Measurements from ENCODE around the gene GDPD2.

The GDPD2 gene

DNA sequence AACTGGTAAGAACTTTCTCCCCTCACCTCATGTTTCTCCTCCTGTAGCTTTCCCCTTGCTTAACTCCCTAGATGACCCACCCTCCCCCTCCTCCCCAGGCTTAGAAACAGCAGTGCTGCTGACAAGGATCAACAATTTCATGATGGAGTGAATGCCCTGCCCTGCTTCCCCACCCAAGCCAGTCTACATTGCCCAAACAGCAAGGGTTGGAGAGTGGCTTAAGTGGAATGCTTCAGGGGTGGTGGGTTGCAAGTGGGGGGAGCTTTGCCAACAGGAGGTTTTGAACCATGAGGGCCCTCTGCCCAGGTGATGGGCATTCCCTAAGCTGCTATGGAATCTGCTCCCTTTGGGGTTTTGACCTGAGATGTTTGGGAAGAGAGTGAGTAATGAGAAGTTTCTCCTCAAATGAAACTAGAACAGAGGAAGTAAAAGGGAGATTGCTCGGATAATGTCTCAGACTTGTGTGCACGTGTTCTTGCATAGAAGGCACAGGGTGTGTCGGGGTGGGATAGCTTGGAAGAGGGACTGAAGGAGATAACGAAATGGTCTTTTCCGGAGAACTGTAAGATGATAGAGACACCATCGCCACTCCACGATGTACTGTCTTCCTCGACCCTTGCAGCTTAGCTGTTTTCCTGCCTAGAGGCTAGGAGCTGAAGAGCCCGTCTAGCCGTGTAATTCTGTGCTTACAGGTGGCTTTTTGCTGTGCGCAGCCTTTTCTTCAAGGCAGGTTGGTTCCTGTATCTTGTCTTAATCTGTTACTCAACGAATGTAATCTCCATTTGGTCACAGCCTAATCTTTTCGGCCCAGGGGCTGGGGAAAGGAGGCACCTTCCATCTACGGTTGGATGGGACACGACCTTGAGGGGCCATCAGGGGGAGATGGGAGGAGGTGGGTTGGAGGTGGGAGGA lies 10.1 kb downstream of the GDPD2 start:
- TF ChIP-seq, protein P1, sequence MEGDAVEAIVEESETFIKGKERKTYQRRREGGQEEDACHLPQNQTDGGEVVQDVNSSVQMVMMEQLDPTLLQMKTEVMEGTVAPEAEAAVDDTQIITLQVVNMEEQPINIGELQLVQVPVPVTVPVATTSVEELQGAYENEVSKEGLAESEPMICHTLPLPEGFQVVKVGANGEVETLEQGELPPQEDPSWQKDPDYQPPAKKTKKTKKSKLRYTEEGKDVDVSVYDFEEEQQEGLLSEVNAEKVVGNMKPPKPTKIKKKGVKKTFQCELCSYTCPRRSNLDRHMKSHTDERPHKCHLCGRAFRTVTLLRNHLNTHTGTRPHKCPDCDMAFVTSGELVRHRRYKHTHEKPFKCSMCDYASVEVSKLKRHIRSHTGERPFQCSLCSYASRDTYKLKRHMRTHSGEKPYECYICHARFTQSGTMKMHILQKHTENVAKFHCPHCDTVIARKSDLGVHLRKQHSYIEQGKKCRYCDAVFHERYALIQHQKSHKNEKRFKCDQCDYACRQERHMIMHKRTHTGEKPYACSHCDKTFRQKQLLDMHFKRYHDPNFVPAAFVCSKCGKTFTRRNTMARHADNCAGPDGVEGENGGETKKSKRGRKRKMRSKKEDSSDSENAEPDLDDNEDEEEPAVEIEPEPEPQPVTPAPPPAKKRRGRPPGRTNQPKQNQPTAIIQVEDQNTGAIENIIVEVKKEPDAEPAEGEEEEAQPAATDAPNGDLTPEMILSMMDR (IDR thresholded peaks at IDR 0.05; ENCODE audit: low read depth, low read length) = no peak
- DNase-seq (ENCODE audit: extremely low read depth, low read depth) = no peak

DNA sequence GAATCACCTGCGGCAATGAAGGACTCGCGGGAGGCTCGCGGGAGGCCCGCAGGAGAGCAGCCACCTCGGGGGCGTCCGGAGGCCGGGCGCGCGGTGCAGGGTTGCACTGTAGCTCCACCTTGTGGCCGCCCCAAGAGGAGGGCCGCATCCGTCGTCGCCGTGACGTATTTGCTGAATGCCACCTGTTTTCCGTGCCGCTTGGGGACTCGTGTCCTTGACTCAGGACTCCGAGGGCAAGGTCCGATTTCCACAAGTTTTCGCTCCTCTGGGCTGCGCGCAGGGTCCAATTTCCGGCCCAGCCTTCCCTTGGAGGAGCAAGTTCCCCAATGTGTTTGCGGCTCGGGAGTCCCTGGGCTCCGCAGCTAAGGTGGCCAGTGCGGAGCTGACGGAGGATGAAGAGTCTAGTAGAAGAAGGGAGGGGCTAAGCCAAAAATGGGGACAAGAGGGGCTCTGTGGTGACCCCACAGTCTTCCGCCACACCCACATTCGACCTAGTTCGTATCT lies 10.8 kb downstream of the GDPD2 start:
- TF ChIP-seq, protein P1 (IDR thresholded peaks at IDR 0.05; ENCODE audit: low read depth, low read length) = peak; percentile 60
- DNase-seq (ENCODE audit: extremely low read depth, low read depth) = no peak

- TF ChIP-seq, protein P1 (IDR thresholded peaks at IDR 0.05; ENCODE audit: low read depth, low read length) = no peak
- DNase-seq (ENCODE audit: extremely low read depth, low read depth) = peak; percentile 35
Observed at GRCh38 chrX:70434352-70434866, 11.3 kb downstream of the GDPD2 start.

GRCh38 chrX:70434914-70435586 lies 11.9 kb downstream of the GDPD2 start:
- TF ChIP-seq, protein P1 (IDR thresholded peaks at IDR 0.05; ENCODE audit: low read depth, low read length) = no peak
- no peak for DNase-seq (ENCODE audit: extremely low read depth, low read depth)

DNA sequence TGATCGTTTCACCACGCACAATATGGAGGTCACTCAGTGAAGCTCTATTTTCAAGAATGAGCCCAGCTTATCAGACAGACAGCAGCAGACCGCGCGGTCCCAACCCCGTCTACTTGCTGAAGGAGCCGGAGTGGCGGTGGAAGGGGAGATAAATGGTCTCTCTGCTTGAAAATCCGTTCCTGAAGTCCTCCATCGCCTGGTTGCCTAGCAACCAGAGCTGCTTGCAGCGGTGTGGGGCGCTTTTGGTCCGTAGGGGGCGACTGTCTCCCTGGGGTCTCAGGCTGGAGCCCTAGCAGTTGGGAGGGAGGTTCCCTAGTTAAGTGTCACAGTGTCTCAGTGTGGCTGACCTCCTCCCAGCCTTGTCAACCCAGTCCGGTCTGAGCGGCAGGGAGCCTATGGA lies 13.2 kb downstream of the GDPD2 start:
- no peak for DNase-seq (ENCODE audit: extremely low read depth, low read depth)
- TF ChIP-seq, protein P1 (IDR thresholded peaks at IDR 0.05; ENCODE audit: low read depth, low read length) = no peak

DNA sequence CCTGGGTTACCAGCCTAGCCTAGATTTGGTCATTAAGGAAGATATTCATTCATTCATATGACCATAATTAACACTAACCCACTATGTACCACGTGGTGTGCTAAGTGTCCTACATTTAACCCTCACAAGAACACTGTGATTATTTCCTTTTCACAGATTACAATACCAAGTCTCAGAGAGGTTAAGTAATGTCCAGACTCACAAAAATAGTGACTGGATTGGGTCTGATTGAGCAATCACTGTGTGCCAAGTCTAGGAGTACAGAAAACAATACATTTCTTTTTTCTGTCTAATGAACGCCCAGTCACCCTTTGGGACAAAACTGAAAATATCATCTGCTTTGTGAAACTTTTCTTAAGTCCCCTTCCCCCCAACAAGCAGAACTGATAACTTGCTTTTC lies 13.9 kb downstream of the GDPD2 start:
- DNase-seq (ENCODE audit: extremely low read depth, low read depth) = no peak

More for the DNA sequence above, 13.9 kb downstream of the GDPD2 start:
- TF ChIP-seq, protein P1 (IDR thresholded peaks at IDR 0.05; ENCODE audit: low read depth, low read length) = no peak

Data from AG09319 (cell line).